Natural killer cell treated with Interleukin-12 subunit alpha and Interleukin-12 subunit beta and Interleukin-15 and Interleukin-18, amount 100 ng/mL, for 72 hours (primary cell): ENCODE results near the gene DENND1A. TPM values are rescaled to one million over a fixed set of nuclear protein-coding genes. Genes with fewer than 3 reads are reported as not detected.

ENCODE experiments used
- ATAC-seq, 2 donors: fragments of 150-1000 bp; cut with Tn5 transposase in 1 of 2; sonication (Bioruptor Pico), chemical (Tn5 transposase) in 1 of 2; 2 replicates each; pipeline ENCODE4 v1.10.0; 2021
- DNase-seq: peaks from one replicate; pipeline ENCODE4 v3.0.0; 2022; ENCODE audit warnings: low spot score
- H3K27ac Mint-ChIP-seq, 2 donors: 1 replicate in 1 of 2; 2 replicates in 1 of 2; pipeline ENCODE4 v1.8.0; 2022; ENCODE audit warnings: mixed read lengths in 2 of 2, mild to moderate bottlenecking in 1 of 2, moderate library complexity in 1 of 2
- H3K27me3 Mint-ChIP-seq, 2 donors: 1 replicate in 1 of 2; 2 replicates in 1 of 2; pipeline ENCODE4 v1.8.0; 2022; ENCODE audit warnings: mixed read lengths in 2 of 2
- H3K36me3 Mint-ChIP-seq: one replicate; pipeline ENCODE4 v1.8.0; 2022; ENCODE audit warnings: mixed read lengths
- H3K4me1 Mint-ChIP-seq, 2 donors: 1 replicate in 1 of 2; 2 replicates in 1 of 2; pipeline ENCODE4 v1.8.0; 2022; ENCODE audit warnings: low read depth in 2 of 2, mixed read lengths in 2 of 2, mild to moderate bottlenecking in 1 of 2
- H3K4me3 Mint-ChIP-seq: one replicate; pipeline ENCODE4 v1.8.0; 2022; ENCODE audit warnings: mixed read lengths
- H3K9me3 Mint-ChIP-seq: 2 replicates; pipeline ENCODE4 v1.8.0; 2022; ENCODE audit warnings: mixed read lengths
- total RNA-seq, 2 donors: library from RNA; stranded (reverse); gene quantifications; one replicate each; pipeline ENCODE4 v1.2.3, GENCODE V29; 2022

The DENND1A gene
- total RNA-seq, 2 donors from 2014 or later: 24.6 to 28.8 TPM

GRCh38 chr9:123537809-123538208 lies 392.1 kb downstream of the DENND1A start:
- Mint-ChIP-seq H3K4me1 (peaks cover 15 to 22% of the 10 kb centered on the region in 2 donors), H3K36me3 (peaks cover 11% of the 10 kb centered on the region), H3K9me3 (no peaks in the 10 kb centered on the region), H3K27me3 (no peaks in the 10 kb centered on the region), H3K4me3 (no peak overlapping the region), H3K27ac (no peak overlapping the region)
- no peak for ATAC-seq
- no peak for DNase-seq

GRCh38 chr9:123536455-123536868 lies 393.5 kb downstream of the DENND1A start:
- H3K4me3 Mint-ChIP-seq: peak overlapping the region; percentile 59

GRCh38 chr9:123534336-123534735 lies 395.6 kb downstream of the DENND1A start:
- no peak for ATAC-seq
- no peak overlapping the region for H3K4me3 Mint-ChIP-seq
- peaks cover 29% of the 10 kb centered on the region for H3K36me3 Mint-ChIP-seq
- H3K27ac Mint-ChIP-seq: no peak overlapping the region
- H3K9me3 Mint-ChIP-seq: peaks cover 4% of the 10 kb centered on the region
- H3K27me3 Mint-ChIP-seq: no peaks in the 10 kb centered on the region
- peaks cover 15 to 19% of the 10 kb centered on the region in 2 donors for H3K4me1 Mint-ChIP-seq
- DNase-seq: no peak

More at GRCh38 chr9:123536455-123536868, 393.5 kb downstream of the DENND1A start:
- Mint-ChIP-seq H3K9me3 (no peaks in the 10 kb centered on the region), H3K4me1 (peaks cover 15 to 19% of the 10 kb centered on the region in 2 donors), H3K36me3 (peaks cover 14% of the 10 kb centered on the region), H3K27me3 (no peaks in the 10 kb centered on the region), H3K27ac (no peak overlapping the region)
- DNase-seq (no peak), ATAC-seq (peak in 1 of 2 donors; percentile 53)

- H3K27ac Mint-ChIP-seq: no peak overlapping the region
- H3K4me1 Mint-ChIP-seq: peaks cover 0 to 5% of the 10 kb centered on the region in 2 donors
- peaks cover 31% of the 10 kb centered on the region for H3K36me3 Mint-ChIP-seq
- no peak for DNase-seq
- H3K4me3 Mint-ChIP-seq: no peak overlapping the region
- H3K9me3 Mint-ChIP-seq: peaks cover 4% of the 10 kb centered on the region
- no peaks in the 10 kb centered on the region for H3K27me3 Mint-ChIP-seq
- ATAC-seq: no peak
These were observed 399.7 kb downstream of the DENND1A start for GRCh38 chr9:123530244-123530643.

GRCh38 chr9:123528501-123528900 lies 401.4 kb downstream of the DENND1A start:
- Mint-ChIP-seq H3K9me3 (peaks cover 4% of the 10 kb centered on the region), H3K36me3 (peaks cover 20% of the 10 kb centered on the region), H3K27me3 (no peaks in the 10 kb centered on the region), H3K27ac (no peak overlapping the region), H3K4me1 (no peaks in the 10 kb centered on the region), H3K4me3 (no peak overlapping the region)
- no peak for DNase-seq
- ATAC-seq: no peak

GRCh38 chr9:123527981-123528380 lies 401.9 kb downstream of the DENND1A start:
- no peaks in the 10 kb centered on the region for H3K27me3 Mint-ChIP-seq
- no peak for ATAC-seq
- H3K9me3 Mint-ChIP-seq: peaks cover 4% of the 10 kb centered on the region
- DNase-seq: no peak
- H3K4me3 Mint-ChIP-seq: no peak overlapping the region
- peaks cover 20% of the 10 kb centered on the region for H3K36me3 Mint-ChIP-seq
- H3K27ac Mint-ChIP-seq: no peak overlapping the region
- no peaks in the 10 kb centered on the region for H3K4me1 Mint-ChIP-seq

GRCh38 chr9:123525957-123526356 lies 404.0 kb downstream of the DENND1A start:
- no peak for ATAC-seq
- no peak overlapping the region for H3K27ac Mint-ChIP-seq
- no peaks in the 10 kb centered on the region for H3K4me1 Mint-ChIP-seq
- H3K27me3 Mint-ChIP-seq: no peaks in the 10 kb centered on the region
- peaks cover 4% of the 10 kb centered on the region for H3K9me3 Mint-ChIP-seq
- H3K4me3 Mint-ChIP-seq: no peak overlapping the region
- no peak for DNase-seq
- peaks cover 12% of the 10 kb centered on the region for H3K36me3 Mint-ChIP-seq

- Mint-ChIP-seq H3K36me3 (peaks cover 12% of the 10 kb centered on the region), H3K4me3 (no peak overlapping the region)
- no peak for DNase-seq
These were observed 404.5 kb downstream of the DENND1A start for GRCh38 chr9:123525424-123525823.

GRCh38 chr9:123524866-123525265 lies 405.1 kb downstream of the DENND1A start:
- Mint-ChIP-seq H3K4me3 (no peak overlapping the region), H3K27me3 (no peaks in the 10 kb centered on the region), H3K27ac (no peak overlapping the region), H3K36me3 (peaks cover 7% of the 10 kb centered on the region), H3K9me3 (peaks cover 1% of the 10 kb centered on the region), H3K4me1 (no peaks in the 10 kb centered on the region)
- DNase-seq (no peak), ATAC-seq (no peak)

More at GRCh38 chr9:123525424-123525823, 404.5 kb downstream of the DENND1A start:
- Mint-ChIP-seq H3K27ac (no peak overlapping the region), H3K27me3 (no peaks in the 10 kb centered on the region), H3K4me1 (no peaks in the 10 kb centered on the region), H3K9me3 (peaks cover 4% of the 10 kb centered on the region)
- no peak for ATAC-seq

- Mint-ChIP-seq H3K27me3 (no peaks in the 10 kb centered on the region), H3K36me3 (no peaks in the 10 kb centered on the region), H3K4me1 (no peaks in the 10 kb centered on the region), H3K4me3 (no peak overlapping the region), H3K27ac (no peak overlapping the region), H3K9me3 (no peaks in the 10 kb centered on the region)
- DNase-seq (no peak), ATAC-seq (no peak)
These were observed 406.1 kb downstream of the DENND1A start for GRCh38 chr9:123523845-123524244.

GRCh38 chr9:123523001-123523400 lies 406.9 kb downstream of the DENND1A start:
- Mint-ChIP-seq H3K4me1 (no peaks in the 10 kb centered on the region), H3K9me3 (no peaks in the 10 kb centered on the region), H3K27me3 (no peaks in the 10 kb centered on the region), H3K36me3 (no peaks in the 10 kb centered on the region), H3K27ac (no peak overlapping the region), H3K4me3 (no peak overlapping the region)
- no peak for ATAC-seq
- no peak for DNase-seq

GRCh38 chr9:123522251-123522650 lies 407.7 kb downstream of the DENND1A start:
- Mint-ChIP-seq H3K27me3 (no peaks in the 10 kb centered on the region), H3K4me1 (no peaks in the 10 kb centered on the region), H3K9me3 (no peaks in the 10 kb centered on the region), H3K27ac (no peak overlapping the region), H3K4me3 (no peak overlapping the region), H3K36me3 (no peaks in the 10 kb centered on the region)
- ATAC-seq (no peak), DNase-seq (no peak)

- no peaks in the 10 kb centered on the region for H3K27me3 Mint-ChIP-seq
- no peak overlapping the region for H3K27ac Mint-ChIP-seq
- DNase-seq (no peak), ATAC-seq (no peak)
- no peaks in the 10 kb centered on the region for H3K4me1 Mint-ChIP-seq
- no peaks in the 10 kb centered on the region for H3K36me3 Mint-ChIP-seq
- no peaks in the 10 kb centered on the region for H3K9me3 Mint-ChIP-seq
- H3K4me3 Mint-ChIP-seq: no peak overlapping the region
These were observed 411.6 kb downstream of the DENND1A start for GRCh38 chr9:123518338-123518737.

GRCh38 chr9:123517512-123517911 lies 412.4 kb downstream of the DENND1A start:
- Mint-ChIP-seq H3K4me3 (no peak overlapping the region), H3K36me3 (no peaks in the 10 kb centered on the region), H3K27me3 (no peaks in the 10 kb centered on the region), H3K4me1 (no peaks in the 10 kb centered on the region), H3K27ac (no peak overlapping the region), H3K9me3 (no peaks in the 10 kb centered on the region)
- DNase-seq (no peak), ATAC-seq (no peak)

- no peak overlapping the region for H3K27ac Mint-ChIP-seq
- no peaks in the 10 kb centered on the region for H3K9me3 Mint-ChIP-seq
- H3K27me3 Mint-ChIP-seq: no peaks in the 10 kb centered on the region
- H3K4me3 Mint-ChIP-seq: no peak overlapping the region
- peaks cover 0 to 10% of the 10 kb centered on the region in 2 donors for H3K4me1 Mint-ChIP-seq
- ATAC-seq: no peak
- H3K36me3 Mint-ChIP-seq: no peaks in the 10 kb centered on the region
- no peak for DNase-seq
These were observed 415.2 kb downstream of the DENND1A start for GRCh38 chr9:123514766-123515165.
